Neural cell (in vitro differentiated cells): Measurements from ENCODE around the gene DPP6.

Source experiments
- EP300 ChIP-seq: fragments of 450-650 bp; conservative IDR thresholded peaks from 2 replicates; pipeline ENCODE4 v1.6.1; 2014; ENCODE audit warnings: antibody characterized with exemption, mild to moderate bottlenecking, moderate library complexity; ENCODE audit not compliant: poor library complexity, severe bottlenecking
- REST ChIP-seq: IDR thresholded peaks from 2 replicates; pipeline ENCODE4 v1.6.1; 2012; ENCODE audit warnings: borderline replicate concordance
- TAF1 ChIP-seq: IDR thresholded peaks from 2 replicates; pipeline ENCODE4 v1.6.1; 2012; ENCODE audit warnings: low read depth
- TF ChIP-seq, protein P1 (sequence below): fragments of 450-650 bp; IDR thresholded peaks from 2 replicates; pipeline ENCODE4 v1.5.1; 2014; ENCODE audit warnings: antibody characterized with exemption, mild to moderate bottlenecking, moderate library complexity; ENCODE audit not compliant: poor library complexity, severe bottlenecking

DNA sequence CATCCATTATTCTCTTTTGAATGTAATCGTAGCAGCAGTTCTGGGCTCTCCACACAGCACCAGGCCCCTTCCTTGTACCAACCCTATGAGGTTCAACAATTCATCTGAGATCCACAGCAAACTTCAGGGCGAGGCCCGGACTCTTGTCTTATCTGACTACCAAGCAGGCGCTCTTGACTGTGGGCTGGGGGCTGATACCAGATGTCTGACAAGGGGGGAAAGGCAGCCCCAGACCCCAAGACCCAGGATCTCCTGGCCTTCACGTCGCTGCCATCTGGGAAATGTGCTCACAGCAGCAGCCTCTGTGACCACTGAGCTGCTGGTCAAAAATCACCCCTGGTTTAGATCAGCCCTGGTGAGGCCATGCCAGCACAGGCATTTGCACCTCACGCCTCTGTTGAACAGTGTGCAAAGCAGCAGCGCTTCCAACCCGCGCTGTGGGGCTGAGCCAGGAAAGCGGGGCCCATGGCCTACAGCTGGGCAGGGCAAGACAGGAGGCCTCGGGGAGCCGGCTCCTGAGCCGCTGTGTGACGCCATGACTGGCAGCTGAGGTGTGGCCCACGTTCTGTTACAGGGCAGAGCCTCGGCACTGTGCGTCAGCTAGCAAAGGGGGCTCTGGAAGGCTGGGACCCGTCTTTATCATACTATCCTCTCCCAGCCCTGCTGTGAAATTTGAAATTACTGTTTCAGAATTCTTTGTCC, 806.8 kb downstream of the DPP6 start:
- TF ChIP-seq, protein P1, sequence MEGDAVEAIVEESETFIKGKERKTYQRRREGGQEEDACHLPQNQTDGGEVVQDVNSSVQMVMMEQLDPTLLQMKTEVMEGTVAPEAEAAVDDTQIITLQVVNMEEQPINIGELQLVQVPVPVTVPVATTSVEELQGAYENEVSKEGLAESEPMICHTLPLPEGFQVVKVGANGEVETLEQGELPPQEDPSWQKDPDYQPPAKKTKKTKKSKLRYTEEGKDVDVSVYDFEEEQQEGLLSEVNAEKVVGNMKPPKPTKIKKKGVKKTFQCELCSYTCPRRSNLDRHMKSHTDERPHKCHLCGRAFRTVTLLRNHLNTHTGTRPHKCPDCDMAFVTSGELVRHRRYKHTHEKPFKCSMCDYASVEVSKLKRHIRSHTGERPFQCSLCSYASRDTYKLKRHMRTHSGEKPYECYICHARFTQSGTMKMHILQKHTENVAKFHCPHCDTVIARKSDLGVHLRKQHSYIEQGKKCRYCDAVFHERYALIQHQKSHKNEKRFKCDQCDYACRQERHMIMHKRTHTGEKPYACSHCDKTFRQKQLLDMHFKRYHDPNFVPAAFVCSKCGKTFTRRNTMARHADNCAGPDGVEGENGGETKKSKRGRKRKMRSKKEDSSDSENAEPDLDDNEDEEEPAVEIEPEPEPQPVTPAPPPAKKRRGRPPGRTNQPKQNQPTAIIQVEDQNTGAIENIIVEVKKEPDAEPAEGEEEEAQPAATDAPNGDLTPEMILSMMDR, result no peak
- TF ChIP-seq EP300 (no peak), TAF1 (no peak), REST (no peak)
